Body of pancreas (tissue), 4 donors: ENCODE results near the gene RPS6KA2. TPM values are rescaled to one million over a fixed set of nuclear protein-coding genes. Genes with fewer than 3 reads are reported as not detected.

Source experiments
- ATAC-seq: fragments of 150-250 bp; one replicate; pipeline ENCODE4 v1.9.1; 2016
- DNase-seq, 4 donors: peaks; one replicate each; pipeline ENCODE4 v3.0.0-alpha.2; 2019
- H3K27ac ChIP-seq, 4 donors: fragments of 200-600 bp; sonication (generic); 1 replicate in 3 of 4; 2 replicates in 1 of 4; pipeline versions ENCODE4 v1.5.1 to v1.6.1; 2016 to 2019; ENCODE audit warnings: mild to moderate bottlenecking in 1 of 4, mixed read lengths in 1 of 4, moderate library complexity in 1 of 4
- H3K27me3 ChIP-seq, 2 donors: fragments of 200-600 bp; sonication (generic); one replicate each; pipeline ENCODE4 v1.6.0; 2016; ENCODE audit warnings: mild to moderate bottlenecking in 1 of 2
- H3K36me3 ChIP-seq, 2 donors: fragments of 200-600 bp; sonication (generic); replicated peaks in 1 of 2; 2 replicates each; pipeline ENCODE4 v1.5.1; 2016; ENCODE audit warnings: low read depth in 2 of 2; ENCODE audit not compliant: insufficient read depth in 1 of 2
- H3K4me1 ChIP-seq: fragments of 200-600 bp; sonication (generic); one replicate; pipeline ENCODE4 v1.6.0; 2016
- H3K4me3 ChIP-seq, 2 donors: fragments of 200-600 bp; sonication (generic); 1 replicate in 1 of 2; 2 replicates in 1 of 2; pipeline ENCODE4 v1.5.1; 2016 to 2019
- H3K9me3 ChIP-seq, 3 donors: fragments of 200-600 bp; sonication (generic); 1 replicate in 2 of 3; 2 replicates in 1 of 3; pipeline ENCODE4 v1.5.1; 2016
- POLR2A ChIP-seq, 3 donors: fragments of 450-650 bp; IDR thresholded peaks; one replicate each; pipeline ENCODE4 v1.6.1; 2016; ENCODE audit warnings: antibody characterized with exemption in 3 of 3, mild to moderate bottlenecking in 2 of 3
- WGBS, 2 donors: methylation state at CpG; one replicate each; pipeline ENCODE4 v1.1.5; 2017; 5-methylcytosine and 5-hydroxymethylcytosine counted together
- intact Hi-C: fragments of 100-400 bp; cut with DNase I; formaldehyde crosslinking; loops from one replicate; pipeline ENCODE4 v1.15.1; 2023
- total RNA-seq, 2 donors: library from RNA; depleted of rRNA; stranded (reverse); fragments of >200 nt; gene quantifications; one replicate each; pipeline ENCODE4 v1.1.0, GENCODE V29; 2016
- TF ChIP-seq, protein P1 (sequence below), 7 experiments: fragments of 450-650 bp in 4 of 7; fragments of 200-600 bp in 3 of 7; sonication (generic) in 3 of 7; IDR thresholded peaks; one replicate each; pipeline ENCODE4 v1.5.1; 2016 to 2019; ENCODE audit warnings: antibody characterized with exemption in 7 of 7

RPS6KA2 gene
- total RNA-seq, 2 donors from 2014 or later: 24.4 to 53.7 TPM

DNA sequence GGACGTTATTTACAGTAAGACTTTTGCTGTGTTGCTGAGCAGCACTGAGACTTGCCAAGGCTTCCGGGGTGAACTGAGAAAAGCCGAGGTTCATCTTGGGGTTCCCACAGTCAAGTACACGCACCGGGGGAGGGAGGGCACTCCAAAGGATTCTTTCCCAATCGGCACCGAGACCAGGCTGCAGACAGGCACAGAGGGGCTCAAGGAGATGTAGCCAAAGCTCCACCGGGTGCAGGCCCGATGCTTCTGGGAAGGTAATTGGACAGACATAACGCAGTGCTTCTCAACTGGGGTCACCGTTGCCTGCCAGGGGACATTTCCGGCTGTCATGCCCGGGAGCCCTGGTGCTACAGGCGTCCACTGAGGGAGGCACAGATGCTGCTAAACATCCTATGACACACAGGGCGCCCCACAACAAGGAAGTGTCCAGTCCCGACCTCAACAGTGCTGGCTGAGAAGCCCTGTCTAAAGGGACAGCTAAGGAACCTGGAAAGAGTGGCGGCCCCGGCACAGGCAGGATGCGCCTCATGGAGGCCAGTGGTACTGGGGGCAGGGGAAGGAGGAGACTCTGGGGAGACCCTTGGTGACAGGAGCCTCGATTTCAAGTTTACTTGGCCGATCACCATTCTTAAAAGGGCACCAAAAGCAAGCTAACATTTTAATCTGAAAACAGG is 133.5 kb downstream of the RPS6KA2 start:
- no peak for DNase-seq
- Histone ChIP-seq H3K27ac (no peak overlapping the region), H3K36me3 (peaks cover 0 to 2% of the 10 kb centered on the region in 2 donors), H3K9me3 (no peaks in the 10 kb centered on the region), H3K27me3 (no peaks in the 10 kb centered on the region), H3K4me1 (no peaks in the 10 kb centered on the region), H3K4me3 (no peak overlapping the region)
- intact Hi-C loops: no loop called here
- 91 to 93% methylated on average over 17 to 21 of the region's 21 CpGs for WGBS, 2 donors
- no peak for ATAC-seq
- TF ChIP-seq, protein P1, sequence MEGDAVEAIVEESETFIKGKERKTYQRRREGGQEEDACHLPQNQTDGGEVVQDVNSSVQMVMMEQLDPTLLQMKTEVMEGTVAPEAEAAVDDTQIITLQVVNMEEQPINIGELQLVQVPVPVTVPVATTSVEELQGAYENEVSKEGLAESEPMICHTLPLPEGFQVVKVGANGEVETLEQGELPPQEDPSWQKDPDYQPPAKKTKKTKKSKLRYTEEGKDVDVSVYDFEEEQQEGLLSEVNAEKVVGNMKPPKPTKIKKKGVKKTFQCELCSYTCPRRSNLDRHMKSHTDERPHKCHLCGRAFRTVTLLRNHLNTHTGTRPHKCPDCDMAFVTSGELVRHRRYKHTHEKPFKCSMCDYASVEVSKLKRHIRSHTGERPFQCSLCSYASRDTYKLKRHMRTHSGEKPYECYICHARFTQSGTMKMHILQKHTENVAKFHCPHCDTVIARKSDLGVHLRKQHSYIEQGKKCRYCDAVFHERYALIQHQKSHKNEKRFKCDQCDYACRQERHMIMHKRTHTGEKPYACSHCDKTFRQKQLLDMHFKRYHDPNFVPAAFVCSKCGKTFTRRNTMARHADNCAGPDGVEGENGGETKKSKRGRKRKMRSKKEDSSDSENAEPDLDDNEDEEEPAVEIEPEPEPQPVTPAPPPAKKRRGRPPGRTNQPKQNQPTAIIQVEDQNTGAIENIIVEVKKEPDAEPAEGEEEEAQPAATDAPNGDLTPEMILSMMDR (IDR thresholded peaks at IDR 0.05): no peak
- TF ChIP-seq POLR2A (IDR thresholded peaks at IDR 0.05): no peak

DNA sequence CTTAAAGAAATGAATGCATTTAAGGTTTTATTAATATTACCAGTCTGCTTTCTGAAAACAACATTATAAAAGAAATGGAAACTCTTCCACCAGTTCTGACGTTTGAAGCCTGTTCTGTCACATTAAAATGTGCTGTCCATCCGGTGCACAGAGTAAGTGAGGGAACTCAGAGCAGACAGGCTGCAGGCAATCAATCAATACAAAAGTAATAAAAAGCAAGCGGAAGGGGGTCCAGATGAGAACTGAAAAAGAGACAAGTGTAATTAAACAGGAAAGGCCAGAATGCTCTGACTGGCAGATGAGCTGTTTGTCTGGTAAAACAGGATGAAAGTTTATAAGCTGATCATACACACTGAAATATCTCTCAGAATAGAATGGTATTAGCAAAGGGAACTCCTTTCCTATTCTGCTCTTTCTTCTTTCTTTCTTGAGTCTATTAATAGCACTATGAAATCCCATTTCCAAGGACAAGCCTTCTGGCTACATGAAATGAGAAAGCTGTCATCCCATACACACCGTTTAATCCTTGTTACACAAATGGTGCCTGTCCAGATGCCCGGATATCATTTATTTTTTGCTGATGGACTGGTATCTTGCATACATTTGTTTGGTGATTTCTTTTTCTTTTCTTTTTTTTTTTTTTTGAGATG is 134.8 kb downstream of the RPS6KA2 start:
- no peaks in the 10 kb centered on the region for H3K9me3 ChIP-seq
- no peak for ATAC-seq
- TF ChIP-seq, protein P1 (IDR thresholded peaks at IDR 0.05): no peak
- no peak for TF ChIP-seq POLR2A (IDR thresholded peaks at IDR 0.05)
- H3K4me3 ChIP-seq: no peak overlapping the region
- no peak for DNase-seq
- intact Hi-C loops: no loop called here
- H3K27me3 ChIP-seq: no peaks in the 10 kb centered on the region
- H3K36me3 ChIP-seq: peaks cover 0 to 3% of the 10 kb centered on the region in 2 donors
- no peak overlapping the region for H3K27ac ChIP-seq
- H3K4me1 ChIP-seq: no peaks in the 10 kb centered on the region
- 74 to 80% methylated on average over 5 of the region's 5 CpGs for WGBS, 2 donors

DNA sequence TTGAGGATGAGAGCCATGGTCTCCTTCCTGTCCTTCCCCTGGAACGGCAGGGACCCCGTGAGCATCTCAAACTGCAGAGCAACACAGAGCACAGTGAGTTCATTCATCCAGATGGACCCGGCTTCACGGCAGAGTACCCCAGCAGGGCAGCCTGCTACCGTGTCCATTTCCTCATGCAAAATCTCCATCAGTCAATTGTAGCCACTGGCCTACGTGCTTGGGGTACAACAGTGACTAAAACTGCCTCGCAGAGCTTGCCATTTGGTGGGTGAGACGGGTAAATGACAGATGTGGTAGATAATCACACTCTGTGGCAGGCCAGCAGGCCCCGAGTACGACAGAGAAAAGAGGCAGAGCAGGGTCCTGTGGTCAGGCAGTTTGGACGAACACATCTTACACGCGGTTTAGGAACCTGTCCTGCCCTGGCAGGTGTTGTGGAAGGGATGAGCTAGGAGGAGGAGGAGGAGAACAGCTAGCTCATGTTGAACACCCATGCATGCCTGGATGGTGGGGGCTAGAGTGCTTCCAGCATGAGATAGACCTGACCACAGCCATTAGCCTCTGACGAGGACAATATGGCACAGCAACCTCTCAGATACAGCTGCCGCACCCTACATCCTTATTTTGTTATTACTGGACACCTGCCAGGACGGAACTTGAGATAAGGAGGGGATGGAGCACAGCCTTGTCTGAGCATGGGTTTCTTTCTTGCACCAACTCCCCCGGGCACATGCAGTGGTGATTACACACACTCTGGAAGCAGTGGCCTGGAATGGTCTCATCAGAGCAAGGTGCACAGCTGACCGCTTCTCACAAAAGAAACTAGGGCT is 136.2 kb downstream of the RPS6KA2 start:
- no peaks in the 10 kb centered on the region for H3K27me3 ChIP-seq
- no peak overlapping the region for H3K4me3 ChIP-seq
- H3K4me1 ChIP-seq: no peaks in the 10 kb centered on the region
- DNase-seq (peak in 2 of 4 donors; percentile 4 to 20), ATAC-seq (no peak)
- no peak overlapping the region for H3K27ac ChIP-seq
- H3K9me3 ChIP-seq: no peaks in the 10 kb centered on the region
- 72 to 81% methylated on average over 17 to 18 of the region's 18 CpGs for WGBS, 2 donors
- TF ChIP-seq, protein P1 (IDR thresholded peaks at IDR 0.05): no peak
- TF ChIP-seq POLR2A (IDR thresholded peaks at IDR 0.05): no peak
- intact Hi-C loops: no loop called here
- peaks cover 0 to 14% of the 10 kb centered on the region in 2 donors for H3K36me3 ChIP-seq

DNA sequence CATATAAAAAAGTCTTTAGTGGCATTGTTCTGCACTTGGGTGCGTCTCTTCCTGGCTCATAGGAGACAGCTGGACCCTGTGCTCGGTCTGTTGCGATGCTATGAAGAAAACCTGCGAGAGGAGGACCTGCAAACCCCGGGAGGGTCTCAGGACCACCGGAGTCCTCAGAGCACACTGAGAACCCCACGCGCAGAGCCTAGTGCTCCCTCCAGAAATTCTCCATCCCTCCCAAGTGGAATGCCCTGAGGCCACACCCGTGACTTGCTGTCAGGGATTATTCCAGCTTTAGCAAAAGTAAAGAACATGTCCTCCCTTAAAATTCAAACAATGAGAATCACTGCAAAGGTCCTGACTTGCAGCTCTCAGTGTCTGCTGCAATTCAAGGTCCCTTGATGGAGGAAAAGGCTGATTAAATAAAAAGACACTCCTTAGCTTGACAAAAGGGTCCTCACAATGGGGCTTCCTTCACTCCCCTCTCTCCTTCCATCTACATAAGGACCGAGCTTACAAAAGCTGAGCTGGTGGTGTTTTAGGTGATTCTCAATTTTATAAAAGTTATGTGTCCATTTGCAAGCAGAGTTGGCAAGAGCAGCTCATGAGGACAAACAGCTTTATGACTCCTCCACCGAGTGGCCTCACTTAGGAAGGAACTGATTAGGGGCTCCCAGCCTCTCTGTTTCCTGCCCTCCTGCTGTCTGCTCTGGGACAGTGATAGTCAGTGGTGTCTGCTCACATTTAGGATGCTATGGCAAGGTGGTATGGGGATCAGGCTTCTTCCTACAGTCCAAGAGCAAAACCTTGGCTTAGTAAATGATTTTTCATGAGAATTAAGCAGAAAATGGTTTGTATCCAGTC is 137.5 kb downstream of the RPS6KA2 start:
- intact Hi-C loops: no loop called here
- Histone ChIP-seq H3K9me3 (no peaks in the 10 kb centered on the region), H3K27me3 (no peaks in the 10 kb centered on the region), H3K4me1 (no peaks in the 10 kb centered on the region), H3K36me3 (peaks cover 0 to 12% of the 10 kb centered on the region in 2 donors), H3K27ac (no peak overlapping the region), H3K4me3 (no peak overlapping the region)
- 87 to 90% methylated on average over 11 of the region's 11 CpGs for WGBS, 2 donors
- DNase-seq: peak in 1 of 4 donors; percentile 1
- TF ChIP-seq POLR2A (IDR thresholded peaks at IDR 0.05): no peak
- TF ChIP-seq, protein P1 (IDR thresholded peaks at IDR 0.05): no peak
- ATAC-seq: no peak
